ENCODE data around the gene LPIN1.

DNA sequence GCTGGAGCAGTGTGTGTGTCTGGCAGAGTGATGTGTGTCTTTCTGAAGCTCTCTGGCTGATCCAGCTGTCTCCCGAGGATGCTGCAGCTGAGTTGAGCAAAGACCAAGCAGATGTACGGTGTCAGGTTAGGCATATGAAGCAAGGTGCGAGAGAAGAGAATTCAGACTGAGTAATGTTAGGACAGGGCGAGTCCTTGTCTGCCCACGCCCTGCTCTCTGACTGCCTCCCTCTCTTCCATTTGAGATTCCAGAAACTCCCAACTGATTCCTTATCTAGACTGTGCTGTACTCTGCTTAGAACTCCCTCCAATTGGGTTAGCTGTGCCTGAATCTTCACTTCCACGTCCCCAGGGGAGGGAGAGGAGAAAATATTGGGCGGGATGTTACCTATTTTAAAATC lies 25.7 kb upstream of the LPIN1 start:
- TF ChIP-seq, protein P1, sequence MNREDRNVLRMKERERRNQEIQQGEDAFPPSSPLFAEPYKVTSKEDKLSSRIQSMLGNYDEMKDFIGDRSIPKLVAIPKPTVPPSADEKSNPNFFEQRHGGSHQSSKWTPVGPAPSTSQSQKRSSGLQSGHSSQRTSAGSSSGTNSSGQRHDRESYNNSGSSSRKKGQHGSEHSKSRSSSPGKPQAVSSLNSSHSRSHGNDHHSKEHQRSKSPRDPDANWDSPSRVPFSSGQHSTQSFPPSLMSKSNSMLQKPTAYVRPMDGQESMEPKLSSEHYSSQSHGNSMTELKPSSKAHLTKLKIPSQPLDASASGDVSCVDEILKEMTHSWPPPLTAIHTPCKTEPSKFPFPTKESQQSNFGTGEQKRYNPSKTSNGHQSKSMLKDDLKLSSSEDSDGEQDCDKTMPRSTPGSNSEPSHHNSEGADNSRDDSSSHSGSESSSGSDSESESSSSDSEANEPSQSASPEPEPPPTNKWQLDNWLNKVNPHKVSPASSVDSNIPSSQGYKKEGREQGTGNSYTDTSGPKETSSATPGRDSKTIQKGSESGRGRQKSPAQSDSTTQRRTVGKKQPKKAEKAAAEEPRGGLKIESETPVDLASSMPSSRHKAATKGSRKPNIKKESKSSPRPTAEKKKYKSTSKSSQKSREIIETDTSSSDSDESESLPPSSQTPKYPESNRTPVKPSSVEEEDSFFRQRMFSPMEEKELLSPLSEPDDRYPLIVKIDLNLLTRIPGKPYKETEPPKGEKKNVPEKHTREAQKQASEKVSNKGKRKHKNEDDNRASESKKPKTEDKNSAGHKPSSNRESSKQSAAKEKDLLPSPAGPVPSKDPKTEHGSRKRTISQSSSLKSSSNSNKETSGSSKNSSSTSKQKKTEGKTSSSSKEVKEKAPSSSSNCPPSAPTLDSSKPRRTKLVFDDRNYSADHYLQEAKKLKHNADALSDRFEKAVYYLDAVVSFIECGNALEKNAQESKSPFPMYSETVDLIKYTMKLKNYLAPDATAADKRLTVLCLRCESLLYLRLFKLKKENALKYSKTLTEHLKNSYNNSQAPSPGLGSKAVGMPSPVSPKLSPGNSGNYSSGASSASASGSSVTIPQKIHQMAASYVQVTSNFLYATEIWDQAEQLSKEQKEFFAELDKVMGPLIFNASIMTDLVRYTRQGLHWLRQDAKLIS (CRISPR knock-in tag; IDR thresholded peaks at IDR 0.05; ENCODE audit: borderline replicate concordance) = no peak
- TF ChIP-seq CREB1 (CRISPR knock-in tag; IDR thresholded peaks at IDR 0.05) = no peak
- TF ChIP-seq FOXK1 (CRISPR knock-in tag; IDR thresholded peaks at IDR 0.05) = no peak
- TF ChIP-seq, protein P2, sequence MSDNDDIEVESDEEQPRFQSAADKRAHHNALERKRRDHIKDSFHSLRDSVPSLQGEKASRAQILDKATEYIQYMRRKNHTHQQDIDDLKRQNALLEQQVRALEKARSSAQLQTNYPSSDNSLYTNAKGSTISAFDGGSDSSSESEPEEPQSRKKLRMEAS (CRISPR knock-in tag; IDR thresholded peaks at IDR 0.05) = no peak
- TF ChIP-seq, protein P3, sequence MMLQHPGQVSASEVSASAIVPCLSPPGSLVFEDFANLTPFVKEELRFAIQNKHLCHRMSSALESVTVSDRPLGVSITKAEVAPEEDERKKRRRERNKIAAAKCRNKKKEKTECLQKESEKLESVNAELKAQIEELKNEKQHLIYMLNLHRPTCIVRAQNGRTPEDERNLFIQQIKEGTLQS (CRISPR knock-in tag; conservative IDR thresholded peaks at IDR 0.05) = no peak
- TF ChIP-seq, protein P4, sequence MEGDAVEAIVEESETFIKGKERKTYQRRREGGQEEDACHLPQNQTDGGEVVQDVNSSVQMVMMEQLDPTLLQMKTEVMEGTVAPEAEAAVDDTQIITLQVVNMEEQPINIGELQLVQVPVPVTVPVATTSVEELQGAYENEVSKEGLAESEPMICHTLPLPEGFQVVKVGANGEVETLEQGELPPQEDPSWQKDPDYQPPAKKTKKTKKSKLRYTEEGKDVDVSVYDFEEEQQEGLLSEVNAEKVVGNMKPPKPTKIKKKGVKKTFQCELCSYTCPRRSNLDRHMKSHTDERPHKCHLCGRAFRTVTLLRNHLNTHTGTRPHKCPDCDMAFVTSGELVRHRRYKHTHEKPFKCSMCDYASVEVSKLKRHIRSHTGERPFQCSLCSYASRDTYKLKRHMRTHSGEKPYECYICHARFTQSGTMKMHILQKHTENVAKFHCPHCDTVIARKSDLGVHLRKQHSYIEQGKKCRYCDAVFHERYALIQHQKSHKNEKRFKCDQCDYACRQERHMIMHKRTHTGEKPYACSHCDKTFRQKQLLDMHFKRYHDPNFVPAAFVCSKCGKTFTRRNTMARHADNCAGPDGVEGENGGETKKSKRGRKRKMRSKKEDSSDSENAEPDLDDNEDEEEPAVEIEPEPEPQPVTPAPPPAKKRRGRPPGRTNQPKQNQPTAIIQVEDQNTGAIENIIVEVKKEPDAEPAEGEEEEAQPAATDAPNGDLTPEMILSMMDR (IDR thresholded peaks at IDR 0.05) = no peak
- TF ChIP-seq KAT7 (CRISPR knock-in tag; IDR thresholded peaks at IDR 0.05; ENCODE audit: borderline replicate concordance) = no peak
- no peak for TF ChIP-seq SP1 (CRISPR knock-in tag; conservative IDR thresholded peaks at IDR 0.05)
- no peak for TF ChIP-seq NFE2L1 (CRISPR knock-in tag; IDR thresholded peaks at IDR 0.05)
- TF ChIP-seq, protein P5, sequence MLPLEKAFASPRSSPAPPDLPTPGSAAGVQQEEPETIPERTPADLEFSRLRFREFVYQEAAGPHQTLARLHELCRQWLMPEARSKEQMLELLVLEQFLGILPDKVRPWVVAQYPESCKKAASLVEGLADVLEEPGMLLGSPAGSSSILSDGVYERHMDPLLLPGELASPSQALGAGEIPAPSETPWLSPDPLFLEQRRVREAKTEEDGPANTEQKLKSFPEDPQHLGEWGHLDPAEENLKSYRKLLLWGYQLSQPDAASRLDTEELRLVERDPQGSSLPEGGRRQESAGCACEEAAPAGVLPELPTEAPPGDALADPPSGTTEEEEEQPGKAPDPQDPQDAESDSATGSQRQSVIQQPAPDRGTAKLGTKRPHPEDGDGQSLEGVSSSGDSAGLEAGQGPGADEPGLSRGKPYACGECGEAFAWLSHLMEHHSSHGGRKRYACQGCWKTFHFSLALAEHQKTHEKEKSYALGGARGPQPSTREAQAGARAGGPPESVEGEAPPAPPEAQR (CRISPR knock-in tag; IDR thresholded peaks at IDR 0.05) = no peak
